ENCODE measurements around the gene KCNK6.
"Not testable (repeated sequence)": the region's sequence is repeated elsewhere in the genome, so short reads cannot be mapped to it uniquely, and the experiment has no call there.

Gene KCNK6

DNA sequence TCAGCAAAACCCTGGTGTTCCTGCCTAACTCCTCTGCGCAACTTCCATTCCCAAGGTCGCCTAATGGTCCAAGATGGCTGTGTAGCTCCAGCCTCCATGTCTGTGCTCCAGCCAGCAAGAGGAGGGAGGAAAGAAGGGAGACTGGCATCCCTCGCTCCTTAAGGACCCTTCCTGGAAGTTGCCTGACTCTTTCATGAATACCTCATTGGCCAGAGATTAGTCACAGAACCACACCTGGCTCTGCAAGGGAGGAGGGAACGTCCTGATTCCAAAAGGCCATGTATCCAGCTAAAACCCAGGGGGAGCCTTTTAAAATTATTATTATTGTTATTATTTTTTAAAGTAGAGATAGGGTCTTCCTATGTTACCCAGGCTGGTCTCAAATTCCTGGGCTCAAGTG, 4.8 kb downstream of the KCNK6 start:
- no peak for FAIRE-seq

DNA sequence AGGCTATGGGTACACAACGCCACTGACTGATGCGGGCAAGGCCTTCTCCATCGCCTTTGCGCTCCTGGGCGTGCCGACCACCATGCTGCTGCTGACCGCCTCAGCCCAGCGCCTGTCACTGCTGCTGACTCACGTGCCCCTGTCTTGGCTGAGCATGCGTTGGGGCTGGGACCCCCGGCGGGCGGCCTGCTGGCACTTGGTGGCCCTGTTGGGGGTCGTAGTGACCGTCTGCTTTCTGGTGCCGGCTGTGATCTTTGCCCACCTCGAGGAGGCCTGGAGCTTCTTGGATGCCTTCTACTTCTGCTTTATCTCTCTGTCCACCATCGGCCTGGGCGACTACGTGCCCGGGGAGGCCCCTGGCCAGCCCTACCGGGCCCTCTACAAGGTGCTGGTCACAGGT, 6.9 kb downstream of the KCNK6 start:
- FAIRE-seq, result no peak

DNA sequence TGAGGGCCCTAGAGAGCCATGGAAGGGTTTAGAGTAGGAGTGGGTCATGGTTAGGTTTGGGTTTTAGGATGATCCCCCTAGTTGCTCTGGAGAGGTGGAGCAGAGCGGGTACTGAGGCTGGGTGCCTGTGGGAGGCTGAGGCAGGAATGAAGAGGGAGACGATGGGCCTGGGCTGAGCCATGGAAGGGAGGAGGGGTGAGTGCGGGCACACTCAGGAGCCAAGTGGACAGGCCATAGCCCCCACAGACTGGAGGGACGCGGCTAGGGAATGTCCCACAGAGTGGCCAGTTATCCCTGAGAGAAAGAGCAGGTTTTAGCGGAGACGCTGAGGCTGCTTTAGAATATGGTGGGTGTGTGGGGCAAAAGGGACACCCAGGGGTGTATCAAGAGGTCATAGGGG, 10.0 kb downstream of the KCNK6 start:
- no peak for FAIRE-seq

DNA sequence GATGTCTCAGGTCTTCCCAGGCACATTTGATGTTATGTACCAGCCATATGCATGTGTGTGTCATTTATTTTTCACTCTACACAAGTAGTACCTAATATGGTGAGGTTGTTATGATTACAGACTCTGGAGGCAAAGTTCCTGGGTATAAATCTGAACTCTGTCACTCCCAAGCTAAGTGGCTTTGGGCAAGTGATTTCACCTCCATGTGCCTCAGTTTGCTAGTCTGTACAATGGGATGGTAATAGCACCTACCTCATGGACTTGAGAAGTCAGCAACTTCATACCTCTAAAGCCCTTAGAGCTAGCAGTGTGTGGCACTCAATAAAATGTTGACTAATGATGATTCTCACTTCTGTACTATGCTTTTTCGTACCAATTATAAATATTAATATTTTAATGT, 12.1 kb downstream of the KCNK6 start:
- no peak for FAIRE-seq

DNA sequence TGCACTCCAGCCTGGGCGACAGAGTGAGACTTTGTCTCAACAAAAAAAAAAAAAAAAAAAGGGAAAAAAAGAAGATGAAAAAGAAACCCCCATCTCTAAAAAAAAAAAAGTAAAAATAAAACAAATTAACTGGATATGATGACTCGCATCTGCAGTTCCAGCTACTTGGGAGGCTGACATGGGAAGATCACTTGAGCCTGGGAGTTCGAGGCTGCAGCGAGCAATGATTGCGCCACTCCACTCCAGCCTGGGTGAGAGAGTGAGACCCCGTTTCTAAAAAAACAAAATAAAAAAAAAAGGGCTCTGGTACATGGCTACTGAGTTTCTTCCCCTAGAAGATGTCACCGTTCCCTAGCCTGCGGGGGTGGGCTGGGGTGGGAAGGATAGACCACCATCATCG, 13.6 kb downstream of the KCNK6 start:
- FAIRE-seq, result no peak

DNA sequence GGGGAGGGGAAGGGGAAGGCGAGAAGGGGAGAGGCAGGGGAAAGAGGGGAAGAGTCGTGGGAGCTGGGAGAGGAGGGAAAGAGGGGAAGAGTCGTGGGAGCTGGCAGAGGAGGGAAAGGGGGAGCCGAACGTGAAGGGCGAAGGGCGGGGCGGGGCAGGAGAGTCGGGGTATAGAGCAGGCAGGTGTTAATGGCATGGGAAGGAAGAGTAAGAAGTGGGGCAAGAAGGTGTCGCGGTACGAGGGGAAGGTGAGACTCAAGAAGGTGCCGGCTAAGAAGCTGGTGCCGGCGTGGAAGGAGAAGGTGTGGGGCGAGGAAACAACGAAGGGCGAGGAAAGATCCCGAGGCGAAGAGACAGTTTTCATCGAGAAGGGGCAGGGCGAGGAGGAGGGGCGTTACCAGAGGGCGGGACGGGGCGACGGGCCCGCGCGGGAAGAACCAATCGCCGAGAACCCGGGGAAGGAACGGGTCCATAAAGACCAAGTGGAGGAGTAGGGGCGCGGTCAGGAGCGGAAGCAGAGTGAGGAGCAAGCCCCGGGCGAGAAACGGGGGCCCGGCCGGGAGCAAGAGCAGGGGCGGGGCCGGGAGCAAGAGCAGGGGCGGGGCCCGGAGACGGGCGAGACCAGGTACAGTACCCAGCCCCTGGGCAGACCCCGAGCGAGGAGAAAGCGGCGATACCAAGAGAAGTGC, 16.4 kb downstream of the KCNK6 start:
- FAIRE-seq, result no peak

DNA sequence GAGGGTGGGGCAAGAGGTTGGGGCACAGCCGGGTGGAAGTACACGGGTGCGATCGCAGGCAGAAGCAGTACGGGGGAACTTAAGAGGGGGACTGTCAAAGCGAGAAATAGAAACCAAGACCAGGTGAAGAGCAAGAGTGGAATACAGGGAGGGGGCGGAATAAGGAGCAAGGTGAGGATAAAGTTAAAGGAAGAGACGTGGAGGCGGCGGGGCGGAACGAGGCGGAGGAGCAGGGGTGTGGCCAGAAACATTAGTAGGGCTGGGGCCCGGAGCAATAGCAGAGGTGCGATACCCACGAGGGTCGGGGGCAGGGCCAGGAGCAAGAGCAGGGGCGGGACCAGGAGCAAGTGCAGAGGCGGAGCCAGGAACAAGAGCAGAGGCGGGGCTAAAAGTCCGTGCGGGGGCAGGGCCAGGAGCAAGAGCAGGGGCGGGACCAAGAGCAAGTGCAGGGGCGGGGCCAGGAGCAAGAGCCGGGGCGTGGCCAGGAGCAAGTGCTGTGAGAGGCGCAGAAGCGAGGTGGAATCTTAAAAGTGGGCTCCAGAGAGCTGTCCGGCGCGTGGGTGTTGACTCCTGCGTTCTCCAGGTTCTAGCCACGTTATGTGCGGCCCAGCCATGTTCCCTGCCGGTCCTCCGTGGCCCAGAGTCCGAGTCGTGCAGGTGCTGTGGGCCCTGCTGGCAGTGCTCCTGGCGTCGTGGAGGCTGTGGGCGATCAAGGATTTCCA, 17.2 kb downstream of the KCNK6 start:
- no peak for FAIRE-seq

DNA sequence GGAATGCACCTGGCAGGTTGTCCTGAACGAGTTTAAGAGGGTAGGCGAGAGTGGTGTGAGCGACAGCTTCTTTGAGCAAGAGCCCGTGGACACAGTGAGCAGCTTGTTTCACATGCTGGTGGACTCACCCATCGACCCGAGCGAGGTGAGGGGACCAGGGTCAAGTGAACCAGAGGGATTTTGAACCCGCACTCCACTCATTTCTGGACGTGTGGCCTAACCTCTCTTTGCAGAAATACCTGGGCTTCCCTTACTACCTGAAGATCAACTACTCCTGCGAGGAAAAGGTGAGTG, 17.7 kb downstream of the KCNK6 start:
- no peak for FAIRE-seq

DNA sequence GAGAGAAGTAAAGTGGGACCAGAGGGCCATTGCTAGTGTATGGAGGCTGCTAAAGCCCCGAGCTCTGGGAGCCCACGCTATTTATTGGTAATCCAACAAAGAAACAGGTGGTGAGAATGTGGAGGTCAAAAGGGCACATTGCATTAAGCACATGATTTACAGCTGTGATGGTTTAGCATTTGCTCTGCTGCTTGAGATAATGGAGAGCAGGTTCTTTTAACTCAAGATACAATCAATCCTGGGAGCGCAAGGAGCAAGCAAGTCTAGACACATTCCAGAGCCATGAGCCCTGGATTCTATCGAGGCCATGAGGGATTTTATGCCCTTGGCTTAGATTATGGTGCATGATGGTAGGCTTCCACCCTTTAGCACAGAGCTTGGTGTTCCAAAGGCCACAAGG, 19.4 kb downstream of the KCNK6 start:
- FAIRE-seq, result not testable (repeated sequence)

DNA sequence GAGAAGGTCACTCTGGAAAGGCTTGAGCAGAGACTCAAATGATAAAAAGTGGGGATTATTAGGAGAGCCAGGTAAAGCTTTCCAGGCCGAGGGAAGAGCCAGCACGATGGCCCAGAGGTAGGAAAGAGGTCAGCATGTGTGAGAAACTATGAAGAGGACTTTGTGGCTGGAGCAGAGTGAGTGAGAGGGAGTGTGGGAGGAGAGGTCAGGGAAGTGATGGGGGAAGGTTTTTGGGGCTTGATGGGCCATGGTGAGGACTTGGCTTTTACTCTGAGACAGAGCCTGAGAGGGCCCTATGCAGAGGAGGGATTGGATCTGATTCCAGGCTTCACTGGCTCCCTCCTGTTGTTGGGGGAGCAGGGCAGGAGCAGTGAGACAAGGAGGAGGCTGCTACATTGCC, 21.3 kb downstream of the KCNK6 start:
- FAIRE-seq, result no peak

DNA sequence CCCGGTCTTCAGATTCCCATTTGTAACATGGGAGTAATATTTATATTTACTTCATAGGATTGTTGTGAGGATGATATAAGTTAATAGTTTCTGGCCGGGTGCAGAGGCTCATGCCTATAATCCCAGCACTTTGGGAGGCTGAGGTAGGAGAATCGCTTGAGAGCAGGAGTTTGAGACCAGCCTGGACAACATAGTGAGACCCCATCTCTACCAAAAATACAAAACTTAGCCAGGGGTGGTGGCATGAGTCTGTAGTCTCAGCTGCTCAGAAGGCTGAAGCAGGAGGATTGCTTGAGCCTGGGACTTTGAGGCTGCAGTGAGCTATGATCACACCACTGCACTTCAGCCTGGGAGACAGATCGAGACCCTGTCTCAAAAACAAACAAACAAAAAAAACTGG, 27.2 kb downstream of the KCNK6 start:
- FAIRE-seq, result no peak

DNA sequence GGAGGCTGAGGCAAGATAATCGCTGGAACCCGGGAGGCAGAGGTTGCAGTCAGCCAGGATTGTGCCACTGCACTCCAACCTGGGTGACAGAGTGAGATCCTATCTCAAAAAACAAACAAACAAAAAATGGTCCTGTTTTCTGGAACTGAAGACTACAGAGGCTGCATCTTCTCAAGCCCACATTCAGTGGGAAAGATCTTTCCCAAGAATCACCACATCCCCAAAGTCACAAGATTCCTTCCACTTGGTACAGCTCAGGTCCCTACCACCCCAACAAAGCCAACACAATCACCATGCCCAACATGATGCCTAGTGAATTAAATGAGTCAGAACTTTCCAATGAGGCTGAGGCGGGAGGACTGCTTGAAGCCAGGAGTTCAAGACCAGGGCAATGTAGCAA, 31.2 kb downstream of the KCNK6 start:
- no peak for FAIRE-seq

DNA sequence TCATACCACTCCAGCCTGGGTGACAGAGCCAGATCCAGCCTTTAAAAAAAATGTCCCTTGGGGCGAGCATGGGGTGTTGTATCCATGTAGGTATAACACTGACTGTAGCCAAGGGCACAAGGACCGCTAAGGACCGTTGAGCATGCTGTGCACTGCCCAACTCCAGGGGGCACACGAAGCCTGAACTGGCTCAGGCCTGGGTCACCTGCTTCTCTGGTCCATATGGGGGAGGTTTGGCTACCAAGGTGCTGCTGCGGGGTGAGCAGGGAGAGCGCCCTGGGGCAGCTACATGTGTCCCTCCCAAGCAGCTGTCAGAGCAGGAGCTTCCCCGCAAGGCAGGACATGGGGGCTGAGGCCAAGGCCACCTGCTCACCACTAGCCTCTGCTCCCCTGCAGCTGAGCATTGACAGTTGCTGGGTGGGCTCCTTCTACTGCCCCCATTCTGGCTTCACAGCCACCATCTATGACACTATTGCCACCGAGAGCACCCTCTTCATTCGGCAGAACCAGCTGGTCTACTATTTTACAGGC, 32.3 kb downstream of the KCNK6 start:
- no peak for FAIRE-seq

DNA sequence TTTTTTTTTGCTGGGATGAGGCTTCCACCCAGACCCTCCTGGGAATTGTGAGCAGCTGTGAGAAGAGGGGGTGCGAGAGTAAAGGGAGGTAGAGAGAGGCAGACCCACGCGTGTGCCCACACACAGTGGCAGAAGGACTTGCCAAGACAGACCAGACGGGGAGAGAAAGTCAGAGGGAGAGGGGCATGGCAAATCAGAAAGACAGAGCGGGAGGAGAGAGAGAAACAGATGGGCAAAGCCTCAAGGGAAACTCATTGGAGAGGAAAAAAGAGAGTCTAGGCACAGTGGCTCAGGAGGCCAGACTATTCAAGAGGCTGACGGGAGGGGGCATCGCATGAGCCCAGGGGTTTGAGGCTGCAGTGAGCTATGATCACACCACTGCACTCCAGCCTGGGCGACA, 33.0 kb downstream of the KCNK6 start:
- no peak for FAIRE-seq

DNA sequence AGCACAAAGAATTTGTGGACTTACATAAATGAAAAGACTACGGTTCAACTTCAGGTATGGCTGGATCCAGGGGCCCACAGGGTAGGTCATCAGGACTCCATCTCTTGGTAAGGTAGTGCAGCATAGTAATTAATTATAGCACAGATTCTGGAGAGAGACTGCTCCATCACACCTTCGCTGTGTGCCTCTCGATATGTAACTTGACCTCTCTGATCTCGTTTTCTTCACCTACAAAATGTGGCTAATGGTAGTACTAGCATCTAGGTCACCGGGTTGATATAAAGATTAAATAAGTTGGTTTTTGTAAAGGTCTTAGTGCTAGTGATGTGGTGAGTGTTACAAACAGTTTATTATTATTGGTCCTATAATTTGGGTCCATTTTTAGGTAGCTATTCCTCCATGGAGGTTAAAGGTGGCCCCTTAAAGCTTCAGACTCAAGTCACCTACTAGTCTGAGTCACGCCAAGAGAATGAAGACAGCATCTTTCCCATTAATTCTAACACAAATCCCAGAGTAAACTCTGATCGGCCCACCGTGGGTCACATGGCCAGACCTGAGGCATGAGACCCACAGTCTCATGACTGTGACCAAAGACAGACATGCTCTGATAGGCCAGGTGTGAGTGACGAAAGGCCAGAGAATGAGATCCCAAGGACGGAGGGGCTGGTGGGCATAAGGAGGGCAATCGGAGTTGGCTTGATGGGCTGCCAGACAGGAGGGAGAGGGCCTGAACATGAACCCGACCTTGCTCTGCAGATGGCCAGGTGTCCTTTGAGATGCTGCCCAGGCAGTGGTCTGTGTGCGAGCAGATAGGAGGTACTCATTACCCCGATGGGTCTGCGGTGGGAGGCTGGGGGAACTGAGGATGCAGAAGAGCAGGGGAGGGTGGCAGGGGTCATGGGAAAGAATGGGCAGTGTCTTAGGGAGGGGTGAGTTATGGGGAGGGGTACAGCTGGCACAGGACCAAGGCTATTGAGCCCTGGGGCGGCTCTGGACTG, 36.4 kb downstream of the KCNK6 start:
- FAIRE-seq, result no peak

DNA sequence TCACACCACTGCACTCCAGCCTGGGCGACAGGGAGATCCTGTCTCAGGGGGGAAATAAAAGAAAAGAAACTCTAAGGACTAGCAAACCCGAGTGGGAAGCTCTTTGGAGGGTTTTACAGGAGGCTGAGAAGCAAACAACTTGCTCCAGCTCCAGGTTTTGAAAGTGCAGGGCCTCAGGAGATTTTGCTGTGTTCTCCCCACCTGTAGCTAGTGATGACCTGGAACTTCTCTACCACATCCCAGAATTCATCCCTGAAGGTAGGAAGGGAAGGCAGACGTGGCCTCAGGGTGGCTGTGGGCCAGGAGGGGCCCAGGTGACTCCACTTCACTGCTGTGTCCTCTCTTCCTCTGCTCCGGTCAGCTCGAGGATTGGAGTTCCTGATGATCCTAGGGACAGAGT, 38.4 kb downstream of the KCNK6 start:
- FAIRE-seq, result no peak

DNA sequence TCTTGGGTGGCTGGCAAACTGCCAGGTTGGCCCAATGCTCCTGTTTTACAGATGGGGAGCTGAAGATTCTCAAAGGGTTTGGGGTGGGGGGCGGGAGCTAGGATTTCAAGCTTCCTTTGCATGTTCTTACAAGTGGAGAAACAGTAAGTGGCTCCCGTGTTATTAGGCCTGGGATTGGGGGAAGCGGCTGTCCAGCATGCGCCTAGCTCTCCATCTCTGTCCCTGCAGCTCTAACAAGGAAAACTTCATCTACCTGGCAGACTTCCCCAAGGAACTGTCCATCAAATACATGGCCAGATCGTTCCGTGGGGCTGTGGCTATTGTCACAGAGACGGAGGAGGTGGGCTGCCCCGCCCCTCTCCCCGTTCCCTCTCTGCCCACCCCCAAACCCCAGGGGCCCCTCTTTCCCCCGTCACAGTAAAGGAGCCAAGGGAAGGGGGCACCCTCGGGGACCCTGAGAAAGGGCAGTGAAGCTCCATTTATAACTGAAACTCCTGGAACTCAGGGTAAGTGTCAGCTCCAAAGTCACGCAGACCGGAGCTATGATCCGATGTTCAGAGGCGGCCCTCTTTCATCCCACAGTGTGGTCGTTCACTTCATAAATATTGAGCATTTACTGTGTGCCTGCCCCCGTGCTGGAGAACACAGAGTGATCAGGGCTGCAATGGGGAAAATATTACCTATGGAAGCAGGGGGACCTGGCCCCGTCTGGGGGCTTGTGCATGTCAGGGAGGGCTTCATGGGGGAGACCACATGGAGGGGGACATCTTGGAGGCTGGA, 39.8 kb downstream of the KCNK6 start:
- no peak for FAIRE-seq

DNA sequence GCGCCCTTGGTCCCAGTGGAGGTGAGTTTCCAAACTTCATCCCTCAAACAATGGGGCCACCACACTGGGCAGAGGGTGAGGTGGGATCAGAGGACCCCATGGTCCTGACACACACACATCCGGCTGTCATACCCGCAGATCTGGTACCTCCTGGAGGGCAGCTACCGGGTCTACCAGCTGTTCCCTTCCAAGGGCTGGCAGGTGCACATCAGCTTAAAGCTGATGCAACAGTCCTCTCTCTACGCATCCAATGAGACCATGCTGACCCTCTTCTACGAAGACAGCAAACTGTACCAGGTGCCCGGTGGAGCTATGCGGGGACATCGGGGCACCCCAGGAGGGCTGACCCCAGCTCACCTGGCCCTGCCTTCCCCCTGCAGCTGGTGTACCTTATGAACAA, 40.7 kb downstream of the KCNK6 start:
- no peak for FAIRE-seq

DNA sequence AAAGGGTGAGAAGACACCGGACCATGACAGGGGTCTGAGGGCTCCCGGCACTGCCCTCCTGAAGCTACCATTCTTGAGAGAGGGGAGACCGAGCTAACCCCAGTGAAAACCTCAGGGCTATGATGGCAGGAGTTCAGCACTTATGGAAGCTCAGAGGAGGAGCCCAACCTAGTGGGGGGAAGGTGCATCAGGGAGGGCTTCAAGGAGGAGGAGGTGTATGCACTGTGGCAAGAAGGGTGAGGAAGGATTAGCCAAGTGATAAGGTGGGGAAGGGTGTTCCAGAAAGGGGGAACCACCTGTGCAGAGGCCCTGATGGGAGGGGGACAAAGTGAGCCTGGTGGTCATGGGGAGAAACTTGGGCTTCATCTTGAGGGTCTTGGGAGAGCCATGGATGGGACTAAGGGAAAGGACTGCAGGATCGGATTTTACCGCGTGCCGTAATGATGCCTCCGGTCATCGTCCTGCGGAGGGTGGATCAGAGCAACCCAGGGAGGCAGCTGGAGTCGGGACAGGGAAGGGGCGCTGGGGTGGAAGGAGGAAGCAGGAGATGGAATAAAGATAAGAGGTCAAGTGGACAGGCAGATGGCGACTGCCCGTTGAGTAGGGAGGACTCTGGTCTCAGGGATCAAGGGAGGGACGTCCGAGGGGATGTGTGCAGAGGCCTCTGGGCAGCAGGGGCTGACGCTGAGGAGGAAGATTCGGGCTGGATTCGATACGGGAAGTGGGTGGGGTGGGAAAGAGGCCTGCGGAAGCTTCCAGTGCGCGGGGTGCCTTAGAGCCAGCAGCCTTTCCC, 41.4 kb downstream of the KCNK6 start:
- no peak for FAIRE-seq

DNA sequence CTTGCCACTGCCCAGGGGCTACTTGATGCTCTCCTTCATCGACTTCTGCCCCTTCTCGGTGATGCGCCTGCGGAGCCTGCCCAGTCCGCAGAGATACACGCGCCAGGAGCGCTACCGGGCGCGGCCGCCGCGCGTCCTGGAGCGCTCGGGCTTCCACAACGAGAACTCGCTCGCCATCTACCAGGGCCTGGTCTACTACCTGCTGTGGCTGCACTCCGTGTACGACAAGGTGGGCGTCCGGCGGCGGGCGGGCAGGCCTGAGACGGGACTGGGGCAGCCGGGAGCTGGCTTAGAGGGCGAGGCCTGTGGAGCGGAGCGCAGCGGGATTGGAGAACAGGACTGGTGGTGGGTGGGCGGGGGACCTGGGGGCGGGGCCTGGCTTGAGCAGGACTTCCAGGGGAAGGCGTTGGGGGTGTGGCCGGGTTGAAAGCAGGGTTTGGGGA, 42.0 kb downstream of the KCNK6 start:
- FAIRE-seq, result no peak

DNA sequence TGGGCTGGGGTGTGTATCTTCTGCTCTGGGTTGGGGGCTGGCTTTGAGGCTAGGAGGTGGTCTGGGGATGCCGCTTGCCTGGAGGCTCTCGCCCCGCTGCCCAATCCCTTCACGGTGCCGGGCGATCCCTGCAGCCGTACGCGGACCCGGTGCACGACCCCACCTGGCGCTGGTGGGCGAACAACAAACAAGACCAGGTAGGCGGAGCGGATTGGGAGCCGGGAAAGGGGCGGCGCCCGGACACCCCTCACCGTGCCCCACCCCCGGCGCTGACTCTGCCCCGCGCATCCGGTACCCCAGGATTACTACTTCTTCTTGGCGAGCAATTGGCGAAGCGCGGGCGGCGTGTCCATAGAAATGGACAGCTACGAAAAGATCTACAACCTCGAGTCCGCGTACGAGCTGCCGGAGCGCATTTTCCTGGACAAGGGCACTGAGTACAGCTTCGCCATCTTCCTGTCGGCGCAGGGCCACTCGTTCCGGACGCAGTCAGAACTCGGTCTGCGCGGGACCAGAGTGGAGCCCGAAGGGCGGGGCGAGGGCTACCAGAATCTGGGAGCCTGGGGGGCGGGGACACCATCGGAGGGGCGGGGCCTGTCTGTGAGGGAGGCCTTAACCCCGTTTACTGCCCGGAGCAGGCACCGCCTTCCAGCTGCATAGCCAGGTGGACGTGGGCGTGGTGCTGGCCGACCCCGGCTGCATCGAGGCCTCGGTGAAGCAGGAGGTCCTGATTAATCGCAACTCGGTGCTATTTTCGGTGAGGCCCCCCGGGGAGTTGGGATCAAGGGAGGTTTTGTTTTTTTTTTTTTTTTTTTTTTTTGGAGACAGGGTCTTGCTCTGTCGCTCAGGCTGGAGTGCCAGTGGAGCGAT, 42.7 kb downstream of the KCNK6 start:
- no peak for FAIRE-seq
